GM19025 (cell line): ENCODE results near the gene OGDH.
"Not testable (repeated sequence)": the region's sequence is repeated elsewhere in the genome, so short reads cannot be mapped to it uniquely, and the experiment has no call there.

ENCODE experiments used
- ATAC-seq: cut with Tn5 transposase; IDR thresholded peaks from one replicate; pipeline ENCODE4 v1.9.1; 2021; ENCODE audit warnings: mild to moderate bottlenecking, low read depth, moderate library complexity; ENCODE audit not compliant: unreplicated experiment

The OGDH gene

DNA sequence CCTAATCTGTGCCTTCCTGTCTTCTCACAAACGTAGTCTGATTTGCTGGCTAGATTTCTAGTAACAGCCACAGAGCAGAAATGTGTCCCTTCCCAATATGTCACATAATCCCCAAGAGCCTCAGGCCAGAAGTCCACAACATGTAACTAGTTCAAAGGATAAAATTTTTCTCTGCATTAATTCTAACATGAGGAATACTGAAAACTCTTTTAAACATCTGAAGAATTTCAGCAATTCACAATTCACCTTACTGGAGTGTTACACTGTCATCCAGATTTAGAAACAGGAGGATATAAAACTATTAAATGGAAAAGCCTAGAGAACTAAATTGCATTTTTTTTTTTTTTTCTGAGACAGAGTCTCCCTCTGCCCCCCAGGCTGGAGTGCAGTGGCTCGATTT is 30.2 kb upstream of the OGDH start:
- ATAC-seq, result no peak

GRCh38 chr7:44580945-44581878 is 25.2 kb upstream of the OGDH start:
- peak; percentile 19 for ATAC-seq

GRCh38 chr7:44581879-44582603 is 24.4 kb upstream of the OGDH start, which contains the start of gene TMED4:
TMED4 (minus strand) TSS chr7:44582231; CDS start chr7:44582206, 25 bp downstream.
- peak; percentile 72 for ATAC-seq

GRCh38 chr7:44583146-44583865 is 23.1 kb upstream of the OGDH start:
- no peak for ATAC-seq

DNA sequence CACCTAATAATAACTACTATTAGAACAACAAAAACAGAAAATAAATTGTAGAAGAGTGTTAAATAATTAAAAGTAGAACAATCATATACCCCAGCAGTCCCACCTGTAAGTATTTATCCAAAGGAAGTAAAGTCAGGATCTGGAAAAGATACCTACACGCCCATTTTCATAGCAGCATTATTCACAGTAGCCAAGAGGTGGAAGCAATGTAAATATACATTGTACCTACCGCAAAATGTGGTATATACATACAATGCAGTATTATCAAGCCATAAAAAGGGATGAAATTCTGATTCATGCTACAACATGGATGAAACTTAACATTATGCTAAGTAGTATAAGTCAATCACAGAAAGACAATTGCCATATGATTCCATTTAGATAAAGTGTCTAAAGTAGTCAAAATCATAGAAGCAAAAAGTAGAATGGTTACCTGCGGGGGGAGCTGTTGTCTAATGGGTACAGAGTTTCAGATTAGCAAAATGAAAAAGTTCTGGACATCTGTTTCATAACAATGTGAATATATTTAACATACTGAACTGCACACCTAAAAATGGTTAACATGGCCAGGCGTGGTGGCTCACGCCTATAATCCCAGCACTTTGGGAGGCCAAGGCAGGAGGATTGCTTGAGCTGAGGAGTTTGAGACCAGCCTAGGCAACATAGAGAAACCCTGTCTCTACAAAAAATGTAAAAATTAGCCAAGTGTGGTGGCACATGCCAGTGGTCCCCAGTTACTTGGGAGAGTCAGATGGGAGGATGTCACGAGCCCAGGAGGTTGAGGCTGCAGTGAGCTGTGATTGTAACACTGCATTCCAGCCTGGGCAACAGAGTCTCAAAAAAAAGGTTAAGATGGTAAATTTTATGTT is 18.4 kb upstream of the OGDH start:
- no peak for ATAC-seq

- ATAC-seq, result no peak
Measured at GRCh38 chr7:44590910-44591309, 15.5 kb upstream of the OGDH start.

- no peak for ATAC-seq
Measured at GRCh38 chr7:44595934-44596635, 10.3 kb upstream of the OGDH start.

DNA sequence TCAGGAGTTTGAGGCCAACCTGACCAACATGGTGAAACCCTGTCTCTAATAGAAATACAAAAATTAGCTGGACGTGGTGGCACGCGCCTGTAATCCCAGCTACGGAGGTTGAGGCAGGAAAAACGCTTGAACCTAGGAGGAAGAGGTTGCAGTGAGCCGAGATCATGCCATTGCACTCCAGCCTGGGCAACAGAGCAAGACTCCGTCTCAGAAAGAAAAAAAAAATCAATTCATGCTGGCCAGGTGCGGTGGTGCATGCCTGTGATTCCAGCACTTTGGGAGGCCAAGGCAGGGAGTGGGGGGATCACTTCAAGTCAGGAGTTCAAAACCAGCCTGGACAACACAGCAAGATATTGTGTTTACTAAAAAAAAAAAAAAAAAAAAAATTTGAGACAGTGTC is 9.2 kb upstream of the OGDH start:
- not testable (repeated sequence) for ATAC-seq

DNA sequence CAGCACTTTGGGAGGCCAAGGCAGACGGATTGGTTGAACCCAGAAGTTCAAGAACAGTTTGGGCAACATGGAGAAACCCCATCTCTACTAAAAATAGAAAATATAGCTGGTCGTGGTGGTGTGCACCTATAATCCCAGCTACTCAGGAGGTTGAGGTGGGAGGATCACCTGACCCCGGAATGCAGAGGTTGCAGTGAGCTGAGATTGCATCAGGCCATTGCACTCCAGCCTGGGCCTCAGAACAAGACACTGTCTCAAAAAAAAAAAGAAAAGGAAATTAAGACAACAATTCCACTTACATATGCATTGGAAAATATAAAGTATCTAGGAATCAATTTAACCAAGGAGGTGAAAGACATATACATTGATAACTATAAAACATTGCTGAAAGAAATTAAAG is 7.2 kb upstream of the OGDH start:
- no peak for ATAC-seq

GRCh38 chr7:44602576-44602910 is 3.9 kb upstream of the OGDH start:
- no peak for ATAC-seq

DNA sequence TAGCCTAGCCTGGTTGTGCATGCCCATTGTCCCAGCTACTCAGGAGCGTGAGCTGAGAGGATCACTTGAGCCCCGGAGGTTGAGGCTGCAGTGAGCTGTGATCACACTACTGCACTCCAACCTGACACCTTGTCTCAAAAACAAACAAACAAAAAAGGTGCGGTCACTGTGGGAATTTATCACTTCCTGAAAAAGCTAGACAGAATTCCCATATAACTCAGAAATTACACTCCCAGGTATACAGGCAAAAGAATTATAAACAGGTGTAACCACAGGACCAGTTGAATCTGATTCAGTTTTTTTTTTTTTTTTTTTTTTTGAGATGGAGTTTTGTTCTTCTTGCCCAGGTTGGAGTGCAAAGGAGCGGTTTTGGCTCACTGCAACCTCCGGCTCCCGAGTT is 3.2 kb upstream of the OGDH start:
- no peak for ATAC-seq

DNA sequence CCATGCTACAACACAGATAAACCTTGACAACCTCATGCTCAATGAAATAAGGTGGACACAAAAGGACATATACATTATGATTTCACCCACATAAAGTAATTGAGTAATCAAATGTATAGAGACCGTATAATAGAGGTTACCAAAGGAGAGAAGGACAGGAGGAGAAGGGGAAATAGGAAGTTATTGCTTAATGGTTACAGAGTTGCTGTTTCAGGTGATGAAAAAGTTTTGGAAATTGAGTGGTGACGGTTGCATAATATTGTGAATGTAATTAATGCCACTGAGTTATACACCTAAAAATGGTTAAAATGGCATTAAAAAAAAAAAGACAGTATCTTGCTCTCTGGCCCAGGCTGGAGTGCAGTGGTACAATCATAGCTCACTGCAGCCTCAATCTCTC is 1.5 kb upstream of the OGDH start:
- ATAC-seq, result no peak

DNA sequence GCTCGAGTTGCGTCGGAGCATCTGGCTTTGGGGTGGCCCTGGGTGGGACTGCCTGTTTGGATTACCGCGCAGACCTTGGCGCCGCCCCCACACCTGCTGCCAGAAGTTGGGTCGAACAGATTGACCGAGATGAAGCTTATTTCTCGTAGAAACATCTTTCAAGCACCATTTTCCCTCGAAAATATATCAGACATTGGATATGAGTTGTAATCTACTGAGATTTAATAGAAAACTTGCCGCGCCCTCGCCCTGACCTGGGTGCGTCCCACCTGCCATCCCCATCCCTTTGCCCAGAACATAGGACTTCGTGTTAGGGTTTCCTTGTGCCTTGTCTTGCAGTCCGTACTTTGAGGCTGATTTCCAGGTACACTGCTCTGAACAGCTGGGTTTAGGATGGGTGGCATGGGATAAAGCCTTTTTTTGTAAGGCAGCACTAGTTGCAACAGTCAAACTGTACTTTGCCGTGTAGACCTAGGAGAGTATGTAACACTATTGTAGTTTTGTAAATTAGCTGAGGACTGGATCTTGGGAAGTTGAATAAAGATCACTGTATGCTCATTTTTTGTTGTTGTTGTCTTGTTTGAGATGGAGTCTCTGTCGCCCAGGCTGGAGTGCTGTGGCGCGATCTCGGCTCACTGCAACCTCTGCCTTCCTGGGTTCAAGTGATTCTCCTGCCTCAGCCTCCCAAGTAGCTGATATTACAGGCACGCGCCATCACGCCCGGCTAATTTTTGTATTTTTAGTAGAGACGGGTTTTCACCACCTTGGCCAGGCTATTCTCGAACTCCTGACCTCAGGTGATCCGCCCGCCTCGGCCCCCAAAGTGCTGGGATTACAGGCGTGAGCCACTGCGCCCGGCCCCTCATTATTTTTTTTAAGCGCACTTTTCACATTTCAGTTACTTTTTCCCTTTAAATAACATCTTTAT is 978 bp downstream of the OGDH start:
- ATAC-seq, result no peak

DNA sequence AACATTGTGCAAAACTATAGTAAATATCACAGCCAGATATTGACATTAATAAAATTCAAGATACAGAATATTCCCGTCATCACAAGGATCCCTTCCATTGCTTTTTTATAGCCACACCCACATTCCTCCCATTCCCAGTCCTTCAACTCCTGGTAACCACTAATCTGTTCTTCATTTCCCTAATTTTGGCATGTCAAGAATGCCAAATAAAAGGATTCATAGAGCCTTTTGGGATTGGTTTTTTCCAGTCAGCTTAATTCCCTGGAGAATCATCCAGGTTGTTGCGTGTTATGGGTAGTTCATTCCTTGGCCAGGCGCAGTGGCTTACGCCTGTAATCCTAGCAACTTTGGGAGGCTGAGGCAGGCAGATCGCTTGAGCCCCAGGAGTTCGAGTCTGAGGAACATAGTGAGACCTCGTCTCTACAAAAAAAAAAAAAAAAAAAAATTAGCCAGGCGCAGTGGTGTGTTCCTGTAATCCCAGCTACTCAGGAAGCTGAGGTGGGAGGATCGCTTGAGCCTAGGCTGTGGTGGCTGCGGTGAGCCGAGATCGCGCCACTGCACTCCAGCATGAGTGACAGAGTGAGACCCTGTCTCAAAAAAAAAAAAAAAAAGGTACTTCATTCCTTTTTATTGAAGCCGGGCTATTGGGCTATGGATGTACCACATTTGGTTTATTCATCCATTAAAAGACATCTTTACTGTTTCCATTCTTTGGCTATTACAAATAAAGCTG is 2.7 kb downstream of the OGDH start:
- ATAC-seq, result no peak

GRCh38 chr7:44609829-44610228 is 3.4 kb downstream of the OGDH start:
- no peak for ATAC-seq

DNA sequence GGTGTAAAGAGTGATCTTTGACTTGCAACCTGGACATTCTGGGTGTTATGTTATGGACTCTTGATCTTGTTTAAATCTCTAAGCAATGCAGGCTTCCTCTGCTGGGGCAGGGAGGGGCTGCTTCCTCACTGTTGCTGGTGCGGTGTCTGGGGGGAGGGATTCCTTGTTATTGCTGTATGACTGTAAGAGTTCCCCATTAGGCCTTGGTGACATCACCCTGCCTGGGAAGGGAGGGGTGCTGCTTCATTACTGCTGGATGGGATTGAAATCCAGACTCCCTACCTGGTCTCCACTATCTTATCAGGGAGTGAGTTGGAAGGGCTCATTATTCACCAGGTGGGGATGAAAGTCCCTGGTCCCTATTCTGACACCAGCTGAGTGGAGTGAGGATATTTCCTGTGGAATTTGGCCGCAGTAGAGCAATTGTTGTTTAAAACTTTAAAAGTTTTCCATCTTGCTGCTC is 8.8 kb downstream of the OGDH start:
- no peak for ATAC-seq

DNA sequence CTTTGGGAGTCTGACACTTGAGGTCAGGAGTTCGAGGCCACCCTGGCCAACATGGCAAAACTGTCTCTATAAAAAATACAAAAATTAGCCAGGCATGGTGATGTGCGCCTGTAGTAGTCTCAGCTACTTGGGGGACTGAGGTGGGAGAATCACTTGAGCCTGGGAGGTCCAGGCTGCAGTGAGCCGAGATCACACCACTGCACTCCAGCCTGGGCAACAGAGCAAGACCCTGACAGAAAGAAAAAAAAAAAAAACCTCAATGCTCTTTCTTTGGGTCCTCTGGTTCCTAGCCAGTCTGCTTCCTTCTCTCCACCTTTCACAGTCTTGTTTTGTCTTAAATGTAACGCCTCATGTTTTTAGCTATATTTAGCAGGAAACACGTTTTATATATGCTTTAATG is 9.4 kb downstream of the OGDH start:
- ATAC-seq, result no peak

DNA sequence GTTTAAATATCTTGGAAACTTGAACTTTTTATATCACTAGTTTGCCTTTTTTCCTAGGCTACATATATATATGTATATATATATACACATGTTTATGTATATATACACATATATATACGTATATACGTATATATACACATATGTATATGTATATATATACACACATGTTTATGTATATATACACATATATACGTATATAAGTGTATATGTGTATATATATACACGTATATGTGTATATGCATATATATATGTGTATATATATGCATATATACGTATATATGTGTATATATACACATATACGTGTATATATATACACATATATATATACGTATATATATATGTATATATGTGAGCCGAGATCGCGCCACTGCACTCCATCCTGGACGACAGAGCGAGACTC is 10.1 kb downstream of the OGDH start:
- no peak for ATAC-seq
